Heart right ventricle (tissue), 16 donors: ENCODE measurements around the gene KLF13. TPM values are rescaled to one million over a fixed set of nuclear protein-coding genes. Genes with fewer than 3 reads are reported as not detected.

Experiments used
- ATAC-seq, 8 donors: fragments of 200-7000 bp; cut with Tn5 transposase; one replicate each; pipeline ENCODE4 v1.9.1; 2020; ENCODE audit warnings: mild to moderate bottlenecking in 8 of 8, moderate library complexity in 8 of 8, moderate number of reproducible peaks in 1 of 8
- DNase-seq, 2 donors: peaks; one replicate each; pipeline ENCODE4 v3.0.0-alpha.2; 2020
- H3K27ac ChIP-seq, 10 donors: fragments of 200-600 bp; sonication (generic) in 2 of 10; one replicate each; pipeline versions ENCODE4 v1.5.0 to v1.8.0; 2020 to 2022; ENCODE audit warnings: mild to moderate bottlenecking in 3 of 10
- H3K27me3 ChIP-seq, 7 donors: fragments of 200-600 bp; one replicate each; pipeline ENCODE4 v1.8.0; 2021 to 2022; ENCODE audit warnings: mild to moderate bottlenecking in 2 of 7
- H3K36me3 ChIP-seq, 9 donors: fragments of 200-600 bp; sonication (generic) in 1 of 9; one replicate each; pipeline versions ENCODE4 v1.5.0 to v1.8.0; 2020 to 2022; ENCODE audit warnings: mild to moderate bottlenecking in 2 of 9
- H3K4me1 ChIP-seq, 9 donors: fragments of 200-600 bp; sonication (generic) in 1 of 9; one replicate each; pipeline versions ENCODE4 v1.5.0 to v1.8.0; 2020 to 2022; ENCODE audit warnings: mild to moderate bottlenecking in 4 of 9
- H3K4me3 ChIP-seq, 10 donors: fragments of 200-600 bp; sonication (generic) in 2 of 10; one replicate each; pipeline versions ENCODE4 v1.5.0 to v1.8.0; 2020 to 2022; ENCODE audit warnings: mild to moderate bottlenecking in 7 of 10, moderate library complexity in 2 of 10
- H3K9me3 ChIP-seq, 11 donors: fragments of 200-600 bp in 10 of 11; sonication (generic) in 2 of 11; one replicate each; pipeline versions ENCODE4 v1.5.0 to v1.8.0; 2013 to 2022; ENCODE audit warnings: mild to moderate bottlenecking in 2 of 11, control low read depth in 1 of 11, moderate library complexity in 1 of 11
- WGBS, 2 donors: extraction: QIAGEN DNeasy Blood & Tissue Kit; methylation state at CpG; one replicate each; pipeline ENCODE4 v1.1.7; 2013; ENCODE audit warnings: inconsistent platforms in 1 of 2; 5-methylcytosine and 5-hydroxymethylcytosine counted together
- intact Hi-C, 10 donors: fragments of 100-400 bp; cut with DNase I; formaldehyde crosslinking; loops; one replicate each; pipeline versions ENCODE4 v1.11.1 to v1.14.2; 2022
- polyA plus RNA-seq, 2 donors: library from polyadenylated mRNA; stranded (reverse); fragments of 200-250 nt; gene quantifications; one replicate each; pipeline ENCODE4 v1.2.3, GENCODE V29; 2013
- total RNA-seq, 10 donors: library from RNA; stranded (reverse); fragmentation: NEBNext Ultra II Directional in 3 of 10; extraction: Animal tissue kit (Norgen Biotek cat#: 25700) in 3 of 10; gene quantifications; one replicate each; pipeline versions ENCODE4 v1.2.1 to v1.2.4, GENCODE V29; 2021 to 2023
- TF ChIP-seq, protein P1 (sequence below), 9 donors: fragments of 200-600 bp; sonication (generic) in 2 of 9; IDR thresholded peaks; one replicate each; pipeline versions ENCODE4 v1.5.0 to v1.8.0; 2021 to 2022; ENCODE audit warnings: antibody characterized with exemption in 9 of 9, mild to moderate bottlenecking in 5 of 9, moderate library complexity in 1 of 9
- donor health status: Arrhythmogenic right ventricular cardiomyopathy.
- donor health status: ischemic (EF 13 %, LVEDD 7.1; RV severe dilation, severe dysfunction).
- donor health status: healthy with polysubstance abuse.
- donor health status: DM: no; HTN: yes; CAD: no.
- donor health status: DM: no; HTN: no; CAD: no.
- donor health status: ischemic (EF 25% LVEDD 6.9; RV normal size, moderate dysfunction).
- donor health status: ischemic (EF 25% LVEDD 5.7; RV mildly dilated, moderate dysfunction).
- donor health status: healthy.
- donor health status: DM: yes; HTN: yes; CAD: no.
- donor health status: Ischemic cardiomyopathy.
- donor health status: ischemic (EF 35%, LVEDD 5.7; RV mildly dilated, moderate dysfunction).
- donor health status: nonischemic (EF 11% LVEDD 7.7; RV severe dilation, severe dysfunction).
- donor health status: DM: yes; HTN: yes; CAD: no.
- donor health status: PGD.
- donor health status: ischemic (EF 29% LVEDD 5.4; RV normal size, mild dysfunction).
- donor health status: nonischemic (EF 23%, LVEDD 6.1; RV moderate dilation, normal function).

KLF13 gene
- total and polyA plus RNA-seq, 12 donors, result 28.4 to 101 (median 45.0) TPM

DNA sequence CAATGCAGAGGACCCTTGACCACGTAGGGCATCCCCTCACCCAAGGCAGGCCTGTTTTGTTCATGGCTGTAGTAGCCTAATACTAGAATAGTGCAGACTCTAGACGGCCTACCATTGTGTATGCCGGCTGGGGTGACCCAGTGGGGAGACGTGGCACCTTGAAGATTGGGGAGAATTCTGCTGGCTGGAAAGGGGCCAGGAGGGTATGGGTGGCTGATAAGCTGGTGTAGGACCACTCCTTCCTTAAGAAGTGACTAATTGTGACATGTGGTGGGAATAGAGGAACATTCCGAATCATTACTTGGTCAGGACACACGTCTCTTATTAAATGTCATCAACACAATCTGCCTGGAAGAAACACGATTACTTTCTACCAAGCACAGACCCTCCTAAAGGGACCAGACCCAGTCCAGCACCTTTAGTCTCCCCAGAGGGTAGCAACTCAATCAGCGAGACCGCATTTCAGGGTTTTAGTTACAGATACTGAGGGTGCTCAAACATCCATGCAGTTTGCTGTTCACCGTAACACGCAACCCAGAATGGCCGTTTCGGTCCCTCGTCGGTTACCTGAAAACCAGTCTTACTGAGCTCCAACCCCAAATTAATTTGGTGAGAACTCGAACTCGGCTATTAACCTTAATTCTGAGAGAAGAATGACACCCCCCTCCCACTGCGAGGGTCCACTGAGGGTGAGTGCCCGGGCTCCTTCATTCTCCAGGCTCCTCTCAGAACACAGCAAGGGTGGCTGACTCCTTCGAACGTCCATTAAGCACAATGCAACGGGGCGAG, 1.6 kb upstream of the KLF13 start:
- TF ChIP-seq, protein P1, sequence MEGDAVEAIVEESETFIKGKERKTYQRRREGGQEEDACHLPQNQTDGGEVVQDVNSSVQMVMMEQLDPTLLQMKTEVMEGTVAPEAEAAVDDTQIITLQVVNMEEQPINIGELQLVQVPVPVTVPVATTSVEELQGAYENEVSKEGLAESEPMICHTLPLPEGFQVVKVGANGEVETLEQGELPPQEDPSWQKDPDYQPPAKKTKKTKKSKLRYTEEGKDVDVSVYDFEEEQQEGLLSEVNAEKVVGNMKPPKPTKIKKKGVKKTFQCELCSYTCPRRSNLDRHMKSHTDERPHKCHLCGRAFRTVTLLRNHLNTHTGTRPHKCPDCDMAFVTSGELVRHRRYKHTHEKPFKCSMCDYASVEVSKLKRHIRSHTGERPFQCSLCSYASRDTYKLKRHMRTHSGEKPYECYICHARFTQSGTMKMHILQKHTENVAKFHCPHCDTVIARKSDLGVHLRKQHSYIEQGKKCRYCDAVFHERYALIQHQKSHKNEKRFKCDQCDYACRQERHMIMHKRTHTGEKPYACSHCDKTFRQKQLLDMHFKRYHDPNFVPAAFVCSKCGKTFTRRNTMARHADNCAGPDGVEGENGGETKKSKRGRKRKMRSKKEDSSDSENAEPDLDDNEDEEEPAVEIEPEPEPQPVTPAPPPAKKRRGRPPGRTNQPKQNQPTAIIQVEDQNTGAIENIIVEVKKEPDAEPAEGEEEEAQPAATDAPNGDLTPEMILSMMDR (IDR thresholded peaks at IDR 0.05), result no peak
- no peak for ATAC-seq
- H3K4me3 ChIP-seq, result peak overlapping the region; percentile 71 to 96 (median 92)
- H3K9me3 ChIP-seq, result no peaks in the 10 kb centered on the region
- H3K27me3 ChIP-seq, result no peaks in the 10 kb centered on the region
- H3K4me1 ChIP-seq, result peaks cover 8 to 46% (median 25%) of the 10 kb centered on the region in 9 donors
- no peak for DNase-seq
- intact Hi-C loops, result loop anchor here (1.0 to 10.0 kb wide), 16 partner anchors 37 to 330 kb away; partner anchors contain the start of gene MTMR10 (in 1 of the 10)
- no peaks in the 10 kb centered on the region for H3K36me3 ChIP-seq
- H3K27ac ChIP-seq, result peak overlapping the region; percentile 99 to 100 (median 100)
- 44 to 49% methylated on average over 23 of the region's 23 CpGs for WGBS, 2 donors

DNA sequence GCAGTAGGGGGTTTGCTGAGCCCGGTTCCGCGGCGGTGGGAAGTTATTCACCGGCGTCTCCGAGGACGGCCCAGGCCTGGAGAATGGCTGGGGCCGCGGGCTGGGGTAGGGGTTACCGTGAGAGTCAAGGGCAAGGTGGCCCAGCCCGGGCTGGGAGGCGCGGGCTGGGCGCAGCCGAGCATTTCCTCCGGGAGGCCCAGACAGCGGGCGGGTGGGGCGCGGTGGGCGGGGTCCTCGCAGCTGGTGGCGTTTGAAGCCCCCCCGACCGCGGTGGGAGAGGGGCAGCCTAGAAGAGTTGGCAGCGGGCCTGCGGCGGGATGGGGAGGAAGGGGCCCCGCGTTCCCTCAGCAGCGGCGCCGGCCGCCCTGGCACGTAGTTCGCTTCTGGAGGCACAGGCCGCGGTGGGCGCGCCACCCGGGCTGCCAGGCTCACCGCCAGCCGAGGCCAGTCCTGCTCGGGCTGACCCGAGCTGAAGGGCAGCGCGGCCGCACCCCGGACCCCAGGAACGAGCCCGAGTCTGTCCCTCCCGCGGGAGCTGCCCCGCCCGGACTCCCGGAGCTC, 960 bp upstream of the KLF13 start:
- no peaks in the 10 kb centered on the region for H3K27me3 ChIP-seq
- peak overlapping the region; percentile 99 to 100 (median 100) for H3K27ac ChIP-seq
- DNase-seq (peak; percentile 85 to 88), ATAC-seq (peak; percentile 15 to 54 (median 36))
- no peaks in the 10 kb centered on the region for H3K9me3 ChIP-seq
- WGBS, 2 donors, result 0% methylated on average over 53 to 58 of the region's 58 CpGs
- peaks cover 12 to 48% (median 32%) of the 10 kb centered on the region in 9 donors for H3K4me1 ChIP-seq
- peak overlapping the region; percentile 71 to 96 (median 92) for H3K4me3 ChIP-seq
- intact Hi-C loops, result loop anchor here (1.0 to 10.0 kb wide), 22 partner anchors 37 to 331 kb away; partner anchors contain the start of gene MTMR10 (in 1 of the 10)
- TF ChIP-seq, protein P1 (IDR thresholded peaks at IDR 0.05), result no peak
- H3K36me3 ChIP-seq, result no peaks in the 10 kb centered on the region

DNA sequence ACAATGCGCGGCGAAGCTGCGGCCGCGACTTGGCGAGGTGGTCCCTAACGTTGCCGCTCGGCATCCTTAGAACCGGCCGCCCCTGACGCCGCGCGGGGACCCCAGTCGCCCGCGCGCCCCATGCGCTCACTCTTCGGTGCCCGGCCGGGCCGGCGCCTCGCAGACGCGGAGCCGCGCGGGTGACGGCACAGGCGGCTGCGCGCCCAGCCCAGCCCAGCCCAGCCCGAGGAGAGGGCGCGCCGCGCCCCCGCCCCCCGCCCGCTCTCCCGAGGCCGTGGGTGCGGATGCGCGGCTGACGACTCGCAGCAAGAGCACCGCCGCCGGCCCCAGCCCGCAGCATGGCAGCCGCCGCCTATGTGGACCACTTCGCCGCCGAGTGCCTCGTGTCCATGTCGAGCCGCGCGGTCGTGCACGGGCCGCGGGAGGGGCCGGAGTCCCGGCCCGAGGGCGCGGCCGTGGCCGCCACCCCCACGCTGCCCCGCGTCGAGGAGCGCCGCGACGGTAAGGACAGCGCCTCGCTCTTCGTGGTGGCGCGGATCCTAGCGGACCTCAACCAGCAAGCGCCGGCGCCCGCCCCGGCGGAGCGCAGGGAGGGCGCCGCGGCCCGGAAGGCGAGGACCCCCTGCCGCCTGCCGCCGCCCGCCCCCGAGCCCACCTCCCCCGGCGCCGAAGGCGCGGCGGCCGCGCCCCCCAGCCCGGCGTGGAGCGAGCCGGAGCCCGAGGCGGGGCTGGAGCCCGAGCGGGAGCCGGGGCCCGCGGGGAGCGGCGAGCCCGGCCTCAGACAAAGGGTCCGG, 437 bp downstream of the KLF13 start:
- 0 to 1% methylated on average over 84 to 130 of the region's 130 CpGs for WGBS, 2 donors
- Histone ChIP-seq H3K4me3 (peak overlapping the region in 9 of 10 donors; percentile 77 to 96 (median 91)), H3K36me3 (no peaks in the 10 kb centered on the region), H3K27me3 (no peaks in the 10 kb centered on the region), H3K27ac (peak overlapping the region; percentile 97 to 100 (median 100)), H3K9me3 (no peaks in the 10 kb centered on the region), H3K4me1 (peaks cover 22 to 62% (median 46%) of the 10 kb centered on the region in 9 donors)
- TF ChIP-seq, protein P1 (IDR thresholded peaks at IDR 0.05), result no peak
- DNase-seq (peak; percentile 54 to 79), ATAC-seq (peak in 5 of 8 donors; percentile 21 to 36 (median 33))
- intact Hi-C loops, result loop anchor here (1.0 to 10.0 kb wide), 20 partner anchors 35 to 332 kb away; partner anchors contain the start of gene MTMR10 (in 1 of the 10)
